Sigmoid colon (tissue), 7 donors: ENCODE results near the gene TGFBR1. TPM values are rescaled to one million over a fixed set of nuclear protein-coding genes. Genes with fewer than 3 reads are reported as not detected.

ENCODE experiments used
- DNase-seq: peaks from one replicate; pipeline ENCODE4 v3.0.0-alpha.2; 2019
- H3K27ac ChIP-seq, 4 donors: fragments of 200-600 bp; sonication (generic); one replicate each; pipeline ENCODE4 v1.5.1; 2016 to 2019; ENCODE audit warnings: mild to moderate bottlenecking in 1 of 4
- H3K27me3 ChIP-seq, 3 donors: fragments of 200-600 bp; sonication (generic); one replicate each; pipeline ENCODE4 v1.5.1; 2019; ENCODE audit warnings: mild to moderate bottlenecking in 1 of 3
- H3K36me3 ChIP-seq, 4 donors: fragments of 200-600 bp; sonication (generic); one replicate each; pipeline ENCODE4 v1.5.1; 2016 to 2019
- H3K4me1 ChIP-seq, 4 donors: fragments of 200-600 bp; sonication (generic); one replicate each; pipeline ENCODE4 v1.5.1; 2017 to 2019
- H3K4me3 ChIP-seq, 4 donors: fragments of 200-600 bp; sonication (generic); one replicate each; pipeline ENCODE4 v1.5.1; 2017 to 2019; ENCODE audit warnings: mild to moderate bottlenecking in 2 of 4, moderate library complexity in 1 of 4
- H3K9me3 ChIP-seq, 4 donors: fragments of 200-600 bp in 3 of 4; sonication (generic) in 3 of 4; one replicate each; pipeline versions ENCODE4 v1.5.1 to v1.6.1; 2013 to 2019
- EP300 ChIP-seq, 4 donors: sonication (generic); formaldehyde crosslinking; IDR thresholded peaks; one replicate each; pipeline ENCODE4 v1.6.1; 2017; ENCODE audit warnings: antibody characterized with exemption in 4 of 4
- POLR2A ChIP-seq, 2 donors: fragments of 450-650 bp; IDR thresholded peaks; one replicate each; pipeline ENCODE4 v1.6.1; 2016; ENCODE audit warnings: antibody characterized with exemption in 2 of 2, mild to moderate bottlenecking in 2 of 2, moderate library complexity in 2 of 2
- POLR2AphosphoS5 ChIP-seq, 4 donors: sonication (generic); formaldehyde crosslinking; IDR thresholded peaks; one replicate each; pipeline ENCODE4 v1.6.1; 2017; ENCODE audit warnings: antibody characterized with exemption in 4 of 4
- WGBS, 2 donors: extraction: QIAGEN DNeasy Blood & Tissue Kit; methylation state at CpG; one replicate each; pipeline ENCODE4 v1.1.7; 2013; 5-methylcytosine and 5-hydroxymethylcytosine counted together
- intact Hi-C: fragments of 100-400 bp; cut with DNase I; formaldehyde crosslinking; loops from one replicate; pipeline ENCODE4 v1.15.1; 2023
- polyA plus RNA-seq, 3 donors: library from polyadenylated mRNA; stranded (reverse); fragments of 200-250 nt; gene quantifications; one replicate each; pipeline ENCODE4 v1.2.3, GENCODE V29; 2013
- total RNA-seq, 4 donors: library from RNA; depleted of rRNA; stranded (reverse); fragments of >200 nt; gene quantifications; one replicate each; pipeline ENCODE4 v1.1.0, GENCODE V29; 2016
- TF ChIP-seq, protein P1 (sequence below), 4 experiments: fragments of 450-650 bp in 3 of 4; fragments of 200-600 bp in 1 of 4; IDR thresholded peaks; one replicate each; pipeline ENCODE4 v1.5.1; 2016 to 2019; ENCODE audit warnings: antibody characterized with exemption in 4 of 4, mild to moderate bottlenecking in 3 of 4, moderate library complexity in 2 of 4
- donor health status: healthy with polysubstance abuse.
- donor health status: Bipolar disorder and iron deficiency.
- donor health status: healthy.

Gene TGFBR1
- total and polyA plus RNA-seq, 7 donors, result 3.9 to 84.3 (median 48.4) TPM

DNA sequence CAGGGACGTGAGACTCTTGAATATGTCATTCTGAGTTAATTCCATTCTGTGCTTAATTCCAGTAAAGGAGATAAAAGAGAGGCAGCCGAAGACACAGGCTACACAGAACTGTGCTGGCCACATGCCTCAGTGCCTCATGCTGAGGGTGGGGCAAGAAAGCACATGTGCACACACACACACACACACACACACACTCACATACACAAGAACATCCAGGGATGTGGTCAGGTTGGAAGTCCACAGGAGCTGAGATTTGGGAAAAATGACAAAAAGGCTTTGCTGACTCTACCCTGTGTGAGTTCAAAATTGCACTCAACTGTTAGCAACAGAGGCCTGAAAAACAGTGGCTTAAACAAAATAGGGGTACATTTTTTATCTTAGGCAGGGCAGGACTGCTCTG is 76.3 kb downstream of the TGFBR1 start:
- intact Hi-C loops, result loop anchor here (5.0 to 10.0 kb wide), 2 partner anchors 1034 to 1416 kb away; no protein-coding TSS in a partner anchor
- Histone ChIP-seq H3K9me3 (no peaks in the 10 kb centered on the region), H3K27ac (no peak overlapping the region), H3K4me1 (peaks cover 0 to 8% (median 7%) of the 10 kb centered on the region in 4 donors), H3K4me3 (no peak overlapping the region), H3K36me3 (no peaks in the 10 kb centered on the region), H3K27me3 (no peaks in the 10 kb centered on the region)
- 81 to 82% methylated on average over 2 of the region's 2 CpGs for WGBS, 2 donors
- DNase-seq, result no peak
- TF ChIP-seq, protein P1, sequence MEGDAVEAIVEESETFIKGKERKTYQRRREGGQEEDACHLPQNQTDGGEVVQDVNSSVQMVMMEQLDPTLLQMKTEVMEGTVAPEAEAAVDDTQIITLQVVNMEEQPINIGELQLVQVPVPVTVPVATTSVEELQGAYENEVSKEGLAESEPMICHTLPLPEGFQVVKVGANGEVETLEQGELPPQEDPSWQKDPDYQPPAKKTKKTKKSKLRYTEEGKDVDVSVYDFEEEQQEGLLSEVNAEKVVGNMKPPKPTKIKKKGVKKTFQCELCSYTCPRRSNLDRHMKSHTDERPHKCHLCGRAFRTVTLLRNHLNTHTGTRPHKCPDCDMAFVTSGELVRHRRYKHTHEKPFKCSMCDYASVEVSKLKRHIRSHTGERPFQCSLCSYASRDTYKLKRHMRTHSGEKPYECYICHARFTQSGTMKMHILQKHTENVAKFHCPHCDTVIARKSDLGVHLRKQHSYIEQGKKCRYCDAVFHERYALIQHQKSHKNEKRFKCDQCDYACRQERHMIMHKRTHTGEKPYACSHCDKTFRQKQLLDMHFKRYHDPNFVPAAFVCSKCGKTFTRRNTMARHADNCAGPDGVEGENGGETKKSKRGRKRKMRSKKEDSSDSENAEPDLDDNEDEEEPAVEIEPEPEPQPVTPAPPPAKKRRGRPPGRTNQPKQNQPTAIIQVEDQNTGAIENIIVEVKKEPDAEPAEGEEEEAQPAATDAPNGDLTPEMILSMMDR (IDR thresholded peaks at IDR 0.05), result no peak
- TF ChIP-seq POLR2A (IDR thresholded peaks at IDR 0.05) (no peak), POLR2AphosphoS5 (IDR thresholded peaks at IDR 0.05) (no peak), EP300 (IDR thresholded peaks at IDR 0.05) (no peak)

- 47 to 77% methylated on average over 4 of the region's 4 CpGs for WGBS, 2 donors
- Histone ChIP-seq H3K27ac (no peak overlapping the region), H3K9me3 (no peaks in the 10 kb centered on the region), H3K36me3 (no peaks in the 10 kb centered on the region), H3K4me1 (peaks cover 0 to 8% (median 7%) of the 10 kb centered on the region in 4 donors), H3K4me3 (no peak overlapping the region), H3K27me3 (no peaks in the 10 kb centered on the region)
- no peak for TF ChIP-seq POLR2A (IDR thresholded peaks at IDR 0.05)
- TF ChIP-seq EP300 (IDR thresholded peaks at IDR 0.05), result no peak
- TF ChIP-seq POLR2AphosphoS5 (IDR thresholded peaks at IDR 0.05), result no peak
- TF ChIP-seq, protein P1 (IDR thresholded peaks at IDR 0.05), result no peak
- DNase-seq, result no peak
- intact Hi-C loops, result loop anchor here (5.0 to 10.0 kb wide), 2 partner anchors 1033 to 1416 kb away; no protein-coding TSS in a partner anchor
Observed at GRCh38 chr9:99181621-99182020, 76.7 kb downstream of the TGFBR1 start.

DNA sequence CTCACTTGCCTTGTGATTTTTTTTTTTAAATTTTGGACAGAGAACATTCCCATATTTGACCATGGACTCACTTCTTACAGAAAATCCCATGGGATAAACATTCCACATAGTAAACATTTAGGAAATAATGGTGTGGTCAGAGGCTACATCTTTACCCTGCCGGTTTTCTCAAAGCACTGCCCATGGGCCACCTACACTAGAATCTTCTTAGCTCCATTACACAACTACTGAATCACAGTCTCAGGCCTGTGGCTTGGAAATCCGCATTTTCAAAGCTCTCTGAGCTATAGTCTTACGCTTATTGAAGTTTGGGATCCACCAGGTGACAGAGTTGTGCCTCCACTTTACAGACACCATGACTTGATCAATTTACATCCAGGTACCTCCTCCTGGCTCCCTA is 77.4 kb downstream of the TGFBR1 start:
- intact Hi-C loops, result loop anchor here (5.0 to 10.0 kb wide), 2 partner anchors 1032 to 1415 kb away; no protein-coding TSS in a partner anchor
- Histone ChIP-seq H3K9me3 (no peaks in the 10 kb centered on the region), H3K27me3 (no peaks in the 10 kb centered on the region), H3K4me1 (peaks cover 0 to 8% (median 7%) of the 10 kb centered on the region in 4 donors), H3K36me3 (no peaks in the 10 kb centered on the region), H3K27ac (no peak overlapping the region), H3K4me3 (no peak overlapping the region)
- TF ChIP-seq EP300 (IDR thresholded peaks at IDR 0.05), result no peak
- TF ChIP-seq POLR2AphosphoS5 (IDR thresholded peaks at IDR 0.05), result no peak
- no peak for TF ChIP-seq POLR2A (IDR thresholded peaks at IDR 0.05)
- TF ChIP-seq, protein P1 (IDR thresholded peaks at IDR 0.05), result no peak
- WGBS, 2 donors, result 88% methylated on average over 3 of the region's 3 CpGs
- DNase-seq, result no peak

DNA sequence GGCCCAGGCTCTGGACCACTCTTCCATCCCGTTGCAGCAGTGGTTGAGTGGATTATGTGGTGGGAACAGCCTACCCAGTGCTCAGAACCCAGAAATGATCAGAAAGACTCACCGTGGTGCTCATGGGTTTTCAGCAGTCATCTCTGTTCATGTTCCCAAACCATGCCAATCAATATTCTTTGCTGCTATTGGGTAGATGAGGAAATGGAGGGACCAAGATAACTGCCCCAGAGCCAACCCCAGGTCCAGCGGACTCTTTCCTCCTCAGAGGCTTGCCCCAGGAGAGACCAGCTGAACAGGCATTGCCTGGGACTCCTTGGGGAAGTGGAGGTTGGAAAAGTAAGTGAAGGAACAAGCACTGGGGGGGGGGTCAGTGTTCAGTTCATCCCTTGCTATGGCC is 78.7 kb downstream of the TGFBR1 start:
- Histone ChIP-seq H3K4me1 (peaks cover 0 to 8% (median 7%) of the 10 kb centered on the region in 4 donors), H3K27ac (no peak overlapping the region), H3K4me3 (no peak overlapping the region), H3K9me3 (no peaks in the 10 kb centered on the region), H3K27me3 (no peaks in the 10 kb centered on the region), H3K36me3 (no peaks in the 10 kb centered on the region)
- WGBS, 2 donors, result 92 to 93% methylated on average over 3 of the region's 3 CpGs
- no peak for DNase-seq
- intact Hi-C loops, result loop anchor here (2.0 to 10.0 kb wide), 3 partner anchors 37 to 1414 kb away; partner anchors contain the start of gene ALG2
- TF ChIP-seq, protein P1 (IDR thresholded peaks at IDR 0.05), result no peak
- TF ChIP-seq POLR2A (IDR thresholded peaks at IDR 0.05) (no peak), EP300 (IDR thresholded peaks at IDR 0.05) (no peak), POLR2AphosphoS5 (IDR thresholded peaks at IDR 0.05) (no peak)

- no peak for DNase-seq
- H3K36me3 ChIP-seq, result no peaks in the 10 kb centered on the region
- no peak overlapping the region for H3K27ac ChIP-seq
- intact Hi-C loops, result loop anchor here (2.0 to 10.0 kb wide), 3 partner anchors 37 to 1413 kb away; partner anchors contain the start of gene ALG2
- no peaks in the 10 kb centered on the region for H3K27me3 ChIP-seq
- no peaks in the 10 kb centered on the region for H3K9me3 ChIP-seq
- 55 to 62% methylated on average over 10 of the region's 10 CpGs for WGBS, 2 donors
- H3K4me1 ChIP-seq, result peaks cover 0 to 8% (median 7%) of the 10 kb centered on the region in 4 donors
- H3K4me3 ChIP-seq, result no peak overlapping the region
- TF ChIP-seq EP300 (IDR thresholded peaks at IDR 0.05) (no peak), POLR2A (IDR thresholded peaks at IDR 0.05) (no peak), POLR2AphosphoS5 (IDR thresholded peaks at IDR 0.05) (no peak)
- TF ChIP-seq, protein P1 (IDR thresholded peaks at IDR 0.05), result no peak
Observed at GRCh38 chr9:99184110-99184474, 79.2 kb downstream of the TGFBR1 start.
